GM21515 (cell line): ENCODE data around the gene USP34.
"Not testable (repeated sequence)": the region's sequence is repeated elsewhere in the genome, so short reads cannot be mapped to it uniquely, and the experiment has no call there.

Experiments used
- ATAC-seq: cut with Tn5 transposase; IDR thresholded peaks from one replicate; pipeline ENCODE4 v1.9.1; 2021; ENCODE audit not compliant: unreplicated experiment

Gene USP34

DNA sequence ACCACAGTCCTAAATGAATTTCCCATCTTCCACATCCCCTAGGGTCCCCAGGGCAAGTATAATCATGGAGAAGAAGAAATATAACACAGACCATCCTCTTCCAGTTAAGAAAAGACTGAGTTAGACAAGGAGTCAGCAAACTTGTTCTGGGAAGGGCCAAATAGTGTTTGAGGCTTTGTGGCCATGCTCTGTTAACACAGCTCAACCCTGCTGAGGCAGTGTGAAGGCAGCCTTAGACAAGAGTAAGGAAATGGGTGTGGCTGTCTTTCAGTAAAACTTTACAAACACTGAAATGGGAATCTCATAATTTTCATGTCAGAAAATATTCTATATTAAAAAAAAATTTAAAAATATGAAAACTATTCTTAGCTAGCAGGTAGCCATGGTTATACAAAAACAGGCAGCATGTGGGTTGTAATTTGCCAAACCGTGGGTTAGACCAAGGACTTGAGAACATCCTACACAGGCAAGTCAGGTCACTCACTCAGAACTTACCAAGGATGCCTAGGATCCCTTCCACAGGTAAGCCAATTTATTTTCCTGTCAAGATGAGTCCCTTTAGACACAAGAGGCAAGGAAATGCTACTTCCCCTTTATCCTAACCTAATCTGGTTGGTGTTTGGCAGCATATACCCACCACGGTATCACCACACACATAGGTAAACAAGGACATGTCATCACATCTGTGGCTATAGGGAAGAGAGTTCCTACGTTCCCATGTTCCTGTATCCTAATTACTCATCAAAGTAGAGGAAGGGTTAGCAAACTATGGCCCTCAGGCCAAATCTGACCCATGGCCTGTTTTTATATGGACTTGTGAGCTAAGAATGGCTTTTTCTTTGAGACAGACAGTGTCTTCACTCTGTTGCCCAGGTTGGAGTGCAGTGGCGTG, 277.0 kb downstream of the USP34 start:
- no peak for ATAC-seq

DNA sequence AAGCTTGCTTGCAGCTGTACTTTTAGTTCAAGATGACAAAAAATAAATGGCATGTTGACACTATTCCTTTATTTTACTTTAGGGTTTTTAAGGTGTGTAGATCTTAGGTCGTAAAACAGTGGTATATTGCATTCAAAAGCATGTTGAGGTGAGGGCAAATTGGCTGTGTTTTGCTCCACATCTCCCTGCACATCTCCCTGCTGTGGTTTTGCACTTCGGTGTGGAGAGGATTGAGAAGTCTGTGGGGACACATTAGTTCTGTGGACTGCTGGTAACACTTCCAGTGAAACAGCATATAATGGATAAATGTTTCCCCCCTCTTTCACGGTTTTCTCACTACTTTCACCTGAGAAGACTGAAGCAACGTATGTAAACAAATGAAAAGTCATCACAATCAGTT, 283.8 kb downstream of the USP34 start:
- ATAC-seq, result no peak

DNA sequence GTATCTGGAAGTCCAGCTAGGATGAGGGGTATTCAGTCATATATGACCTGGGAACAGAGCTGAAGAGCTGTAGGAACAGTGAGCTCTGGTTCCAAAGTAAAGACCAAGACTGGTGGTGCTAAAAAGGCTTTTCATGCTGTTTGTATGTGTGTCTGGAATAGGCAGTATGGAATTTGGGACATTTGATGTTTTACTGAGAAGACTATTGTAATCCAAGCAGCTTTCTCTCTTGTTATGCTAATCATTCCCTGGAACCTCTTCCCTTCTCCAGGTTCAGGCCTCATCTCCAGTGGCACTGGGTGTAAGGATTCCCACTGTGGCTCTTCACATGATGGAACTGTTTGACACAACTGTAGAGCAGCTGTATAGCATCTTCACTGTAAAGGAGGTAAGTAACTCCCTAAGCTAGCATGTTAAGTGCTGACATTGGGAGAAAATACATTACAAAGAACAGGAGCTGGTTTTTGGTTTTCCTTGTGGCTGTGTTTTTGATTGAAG, 285.6 kb downstream of the USP34 start:
- no peak for ATAC-seq

DNA sequence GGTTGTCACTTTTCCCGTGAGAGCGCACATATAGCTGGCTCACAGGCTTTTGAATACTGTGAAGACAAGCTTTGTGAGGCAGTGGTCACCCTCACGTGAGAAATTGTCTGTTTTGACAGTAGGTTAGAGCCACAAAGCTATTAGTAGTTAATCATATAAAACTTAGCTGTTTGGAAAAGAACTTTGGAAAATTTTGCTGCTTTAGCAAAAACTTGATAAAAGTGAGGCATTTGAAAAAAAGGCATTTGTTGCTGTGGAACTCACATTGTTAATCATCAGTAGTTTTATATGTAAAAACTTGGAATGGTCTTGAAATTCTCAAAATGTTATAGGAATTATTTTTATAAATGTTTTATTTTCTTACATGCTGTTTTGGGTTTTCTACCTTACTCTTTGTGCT, 286.6 kb downstream of the USP34 start:
- no peak for ATAC-seq

DNA sequence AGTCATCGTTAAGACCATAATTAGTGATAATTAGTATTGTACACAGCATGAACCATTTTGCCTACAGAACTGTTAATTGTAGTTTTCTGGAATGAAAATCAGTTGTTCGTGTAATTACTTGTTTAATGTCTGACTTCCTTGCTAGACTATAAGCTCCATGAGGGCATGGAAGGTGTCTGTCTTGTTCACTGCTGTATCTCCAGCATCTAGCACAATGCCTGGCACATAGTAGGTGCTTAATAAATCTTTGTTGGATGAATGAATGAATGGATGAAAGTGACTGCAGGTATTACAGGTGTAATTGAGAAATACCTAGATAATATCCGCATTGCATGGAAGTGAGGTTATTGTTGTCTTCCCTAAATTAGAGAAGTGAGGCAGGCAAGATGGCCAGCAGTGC, 287.1 kb downstream of the USP34 start:
- ATAC-seq, result no peak

DNA sequence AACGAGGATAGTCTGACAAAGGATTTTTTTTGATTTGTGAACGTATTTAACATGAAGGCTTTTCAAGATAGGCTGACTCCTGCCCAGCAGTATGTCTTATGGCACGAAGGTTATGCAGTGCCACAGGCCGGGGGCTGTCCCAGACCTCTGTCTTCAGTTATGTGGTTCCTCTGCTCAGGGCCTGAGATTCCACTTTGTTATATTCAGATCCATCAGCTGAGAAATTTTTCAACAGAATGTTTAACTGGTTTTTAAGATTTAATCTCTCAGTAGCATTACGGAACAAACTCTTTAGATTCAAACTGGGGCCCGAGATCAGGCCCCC, 288.9 kb downstream of the USP34 start:
- no peak for ATAC-seq

DNA sequence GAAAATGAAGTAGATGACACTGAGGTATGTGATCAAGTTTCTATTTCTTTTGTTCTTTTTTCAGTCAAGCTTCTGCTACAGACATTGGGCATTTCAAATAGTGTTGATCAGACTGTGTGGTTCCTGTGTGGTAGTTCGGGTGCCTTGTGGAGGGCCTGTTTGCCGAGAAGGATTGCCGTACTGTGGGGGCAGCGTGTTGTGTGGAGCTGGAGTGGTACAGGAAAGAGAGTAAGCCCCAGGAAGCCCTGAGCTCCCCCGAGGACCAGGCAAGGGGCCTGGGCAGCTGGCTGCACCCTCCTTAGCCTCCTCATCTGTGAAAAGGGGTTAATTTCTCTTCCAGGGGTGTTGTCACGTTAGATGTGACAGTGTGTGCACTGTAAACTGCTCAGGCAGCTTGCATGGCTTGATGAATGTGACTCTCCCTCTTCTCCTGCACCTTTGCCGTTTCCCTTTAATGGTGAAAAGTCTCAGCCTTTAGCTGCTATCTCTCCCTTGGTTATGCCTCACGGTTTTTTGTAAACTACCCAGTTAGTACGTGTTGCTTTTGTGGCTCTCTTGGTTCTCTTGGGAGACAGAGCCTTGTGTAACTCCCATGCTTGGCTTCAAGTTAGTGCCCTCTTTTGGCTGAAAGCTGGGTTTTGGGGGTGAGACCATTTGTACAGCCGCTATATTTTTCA, 289.4 kb downstream of the USP34 start:
- ATAC-seq, result no peak

DNA sequence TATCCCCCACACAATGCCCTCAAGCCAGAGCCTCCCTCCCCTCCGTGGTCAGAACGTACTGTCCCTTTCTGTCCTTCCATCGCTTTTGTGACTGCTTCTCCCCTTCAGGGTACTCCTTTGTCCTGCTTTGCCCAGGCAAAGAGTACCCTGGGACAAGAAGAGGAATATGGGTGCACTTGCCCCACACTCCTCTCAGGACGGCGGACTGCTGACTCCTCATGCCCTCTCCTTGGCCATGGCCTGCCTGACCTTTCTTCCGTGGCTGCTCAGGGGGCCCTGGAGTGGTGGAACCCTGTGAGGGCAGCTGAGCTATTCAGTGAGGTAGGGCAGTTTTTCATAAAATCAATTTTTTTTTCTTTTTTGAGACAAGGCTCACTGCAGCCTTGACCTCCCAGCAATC, 290.2 kb downstream of the USP34 start:
- ATAC-seq, result no peak

DNA sequence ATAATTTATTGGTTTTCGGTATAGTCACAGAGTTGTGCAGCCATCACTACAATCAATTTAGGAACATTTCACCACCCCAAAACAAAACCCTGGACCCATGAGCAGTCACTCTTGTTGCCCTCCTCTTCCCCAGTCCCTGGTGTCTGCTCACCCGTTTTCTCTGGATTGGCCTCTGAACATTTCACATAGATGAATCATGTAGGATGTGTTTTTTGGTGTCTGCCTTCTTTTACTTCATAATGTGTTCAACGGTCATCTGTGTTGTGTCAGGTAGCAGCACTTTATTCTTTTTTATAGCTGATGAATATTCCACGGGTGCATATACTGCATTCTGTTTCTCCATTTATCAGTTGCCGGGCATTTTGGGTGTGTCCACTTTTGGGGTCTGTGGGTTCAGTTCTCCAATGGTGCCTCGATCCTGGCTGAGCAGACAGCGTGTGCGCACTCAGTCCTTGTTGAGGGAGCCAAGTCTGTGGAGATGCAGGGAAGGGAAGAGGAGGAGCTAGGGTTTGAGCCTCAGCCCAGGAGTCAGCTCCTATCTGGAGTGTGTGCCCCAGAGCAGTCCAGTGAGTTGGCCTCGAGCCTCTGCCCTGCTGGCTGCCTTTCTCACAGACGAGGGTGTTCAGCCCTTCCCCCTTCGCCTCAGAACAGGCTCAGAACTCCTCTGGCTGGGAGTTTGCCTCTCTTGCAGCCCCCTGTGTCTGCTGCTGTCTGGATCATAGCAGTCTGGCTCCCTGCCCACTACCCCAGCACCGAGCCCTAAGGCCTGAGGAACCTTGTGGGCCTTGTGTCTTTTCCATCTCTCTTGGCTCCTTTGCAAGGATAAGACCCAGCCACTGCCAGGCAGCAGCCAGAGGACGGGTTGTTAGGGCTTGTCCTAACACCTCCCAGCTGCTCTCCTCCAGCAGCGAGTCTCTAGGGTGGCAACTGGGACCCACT, 290.9 kb downstream of the USP34 start:
- ATAC-seq, result no peak

DNA sequence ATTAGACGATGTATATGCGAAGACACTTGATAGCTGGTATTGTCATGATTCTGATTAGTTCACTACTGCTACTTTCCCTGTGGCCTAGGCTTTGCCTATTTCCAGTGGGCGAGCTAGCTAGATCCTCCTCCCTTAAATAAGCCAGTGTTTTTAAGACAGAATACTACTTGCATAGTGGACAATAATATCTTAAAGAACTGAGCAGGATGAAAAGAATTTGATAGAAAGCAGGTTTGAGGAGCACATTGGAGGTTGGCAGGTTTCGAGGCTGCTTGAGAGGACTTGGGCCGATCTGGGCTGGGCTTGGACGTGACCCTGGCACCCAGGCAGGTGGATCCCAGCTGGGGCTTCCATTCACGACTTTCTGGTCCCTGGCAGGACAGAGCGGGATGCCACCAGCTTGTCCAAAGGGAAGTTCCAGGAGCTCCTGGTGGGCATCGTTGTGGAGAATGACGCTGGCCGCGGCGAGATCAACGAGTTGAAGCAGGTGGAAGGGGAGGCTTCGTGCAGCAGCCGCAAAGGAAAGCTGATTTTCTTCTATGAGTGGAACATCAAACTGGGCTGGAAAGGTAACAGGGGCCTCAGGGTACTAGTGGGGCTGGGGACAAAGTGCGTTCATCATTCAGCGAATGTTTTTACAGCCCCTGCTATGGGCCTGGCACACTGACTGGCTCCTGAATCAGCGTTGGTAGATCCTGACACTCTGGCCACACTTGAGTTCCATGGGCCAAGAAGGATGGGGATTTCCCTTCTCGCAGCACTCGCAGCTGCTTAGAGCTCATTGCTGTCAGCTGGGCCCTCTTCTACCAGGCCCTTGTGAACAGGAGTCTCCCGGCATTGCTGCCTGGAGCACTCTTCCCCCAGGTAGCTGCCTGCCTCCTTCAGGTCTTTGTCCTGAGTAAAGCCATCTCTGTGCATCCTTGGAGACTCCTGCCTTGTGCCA, 292.0 kb downstream of the USP34 start:
- ATAC-seq, result no peak

DNA sequence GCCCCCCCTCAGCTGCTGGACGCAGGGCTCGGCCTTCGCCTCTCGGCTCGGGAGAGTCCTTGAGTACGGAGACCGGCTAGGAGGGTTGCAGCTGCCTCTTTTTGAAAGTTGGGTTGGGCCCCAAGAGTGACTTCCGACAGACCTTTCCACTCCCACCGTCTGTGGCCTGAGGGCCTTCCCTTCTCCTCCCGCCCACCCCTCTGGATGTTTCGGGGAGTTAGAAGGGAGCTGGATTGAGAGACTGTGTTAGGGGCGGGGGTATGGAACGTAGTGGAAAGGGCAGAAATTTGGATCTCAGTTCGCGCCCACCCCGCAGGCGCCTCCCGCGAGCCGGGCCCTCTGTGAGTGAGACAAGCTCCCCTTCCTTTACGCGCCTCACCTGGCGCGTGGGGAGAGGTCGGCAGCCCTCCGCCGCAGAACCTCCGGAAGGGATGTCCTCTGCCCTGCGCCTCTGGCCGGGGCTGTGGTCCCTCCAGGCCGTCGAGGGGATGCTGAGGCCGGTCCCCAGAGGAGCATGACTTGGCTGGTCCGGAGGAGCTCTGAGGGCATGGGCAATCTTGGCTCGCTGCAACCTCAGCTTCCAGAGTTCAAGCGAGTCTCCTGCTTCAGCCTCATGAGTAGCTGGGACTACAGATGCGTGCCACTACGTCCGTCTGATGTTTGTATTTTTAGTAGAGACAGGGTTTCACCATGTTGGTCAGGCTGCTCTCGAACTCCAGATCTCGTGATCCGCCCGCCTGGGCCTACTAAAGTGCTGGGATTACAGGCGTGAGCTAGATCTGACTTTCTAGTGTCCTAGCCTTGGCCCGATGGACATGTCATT, 292.9 kb downstream of the USP34 start:
- ATAC-seq, result peak; percentile 9

DNA sequence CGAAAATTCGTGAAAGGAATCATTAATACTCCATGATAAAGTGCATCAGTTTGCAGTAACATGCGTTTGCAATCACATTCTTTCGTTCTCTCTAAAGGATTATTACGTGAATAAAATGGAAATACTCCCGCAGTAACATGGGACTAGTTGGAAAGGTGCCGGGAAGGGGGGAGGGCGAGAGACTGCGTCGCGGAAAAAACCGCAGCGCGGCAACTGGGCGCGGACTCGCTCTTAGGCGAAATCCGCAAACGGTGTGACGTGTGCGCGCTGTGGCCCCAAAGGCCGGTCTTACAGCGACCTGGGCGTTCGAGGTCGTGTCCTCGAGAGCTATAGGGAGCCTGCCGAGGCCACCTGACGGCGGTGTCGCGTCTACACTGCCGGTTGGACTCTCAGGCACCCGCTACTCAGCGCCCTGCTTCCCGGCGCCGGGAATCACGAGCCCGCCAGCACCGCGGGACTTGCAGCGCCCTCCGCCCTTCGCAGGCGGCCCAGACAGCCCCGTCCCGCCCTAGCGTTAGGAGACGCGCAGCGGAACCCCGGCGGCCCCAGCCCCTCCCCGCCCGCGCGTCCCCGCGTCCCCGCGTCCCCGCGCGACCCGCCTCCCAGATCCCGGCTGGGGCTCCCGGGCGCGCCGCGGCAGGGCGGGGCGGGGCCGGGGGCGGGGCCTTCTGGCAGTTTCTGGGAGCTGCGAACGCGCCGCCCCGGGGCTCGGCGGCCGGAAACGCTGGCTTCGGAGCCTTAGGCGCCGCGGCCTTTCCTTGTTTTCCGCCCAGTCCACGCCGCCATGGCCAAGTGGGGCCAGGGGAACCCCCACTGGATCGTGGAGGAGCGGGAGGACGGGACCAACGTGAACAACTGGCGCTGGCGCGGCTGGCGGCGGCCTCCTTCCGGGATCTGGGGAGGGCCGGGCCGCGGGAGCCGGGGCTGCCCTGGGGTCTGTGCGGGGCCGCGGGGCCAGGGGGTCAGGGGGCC, 293.8 kb downstream of the USP34 start:
- peak; percentile 72 for ATAC-seq

DNA sequence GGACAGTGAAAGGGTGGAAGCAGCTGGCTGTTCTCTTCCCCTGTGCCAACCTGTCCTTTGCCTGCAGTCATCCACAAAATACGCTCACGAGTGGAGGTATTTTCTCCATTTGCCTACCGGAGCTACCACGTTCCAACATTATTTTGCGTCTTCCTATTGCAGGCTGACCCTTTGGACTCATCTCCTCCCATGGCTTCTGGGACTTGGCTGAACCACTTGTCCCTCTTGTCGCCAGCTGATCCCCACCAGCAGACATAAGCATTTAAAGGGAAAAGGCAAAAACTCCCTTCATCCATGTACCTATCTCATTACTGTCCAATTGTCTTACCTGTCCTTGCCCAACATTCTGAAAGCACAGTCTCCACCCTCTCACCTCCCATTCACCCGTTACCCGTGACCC, 295.9 kb downstream of the USP34 start:
- ATAC-seq, result no peak

DNA sequence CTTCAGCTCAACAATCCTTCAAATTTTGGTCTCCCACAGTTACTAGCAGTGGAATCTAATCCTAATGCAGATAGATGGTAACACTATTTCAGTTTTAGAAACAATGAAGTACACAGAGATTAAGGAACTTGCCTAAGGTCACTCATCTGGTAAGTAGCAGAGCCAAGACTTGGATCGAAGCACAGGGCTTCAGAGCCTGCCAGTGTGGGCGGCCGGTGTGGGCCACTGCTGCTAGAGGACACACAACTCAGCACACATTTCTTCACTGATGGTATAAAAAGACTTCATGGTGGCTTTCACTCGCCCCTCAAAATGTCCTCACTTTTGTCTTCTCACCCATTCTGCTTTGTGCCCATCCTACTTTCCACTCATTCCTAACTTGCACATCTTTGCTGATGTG, 297.8 kb downstream of the USP34 start:
- no peak for ATAC-seq

DNA sequence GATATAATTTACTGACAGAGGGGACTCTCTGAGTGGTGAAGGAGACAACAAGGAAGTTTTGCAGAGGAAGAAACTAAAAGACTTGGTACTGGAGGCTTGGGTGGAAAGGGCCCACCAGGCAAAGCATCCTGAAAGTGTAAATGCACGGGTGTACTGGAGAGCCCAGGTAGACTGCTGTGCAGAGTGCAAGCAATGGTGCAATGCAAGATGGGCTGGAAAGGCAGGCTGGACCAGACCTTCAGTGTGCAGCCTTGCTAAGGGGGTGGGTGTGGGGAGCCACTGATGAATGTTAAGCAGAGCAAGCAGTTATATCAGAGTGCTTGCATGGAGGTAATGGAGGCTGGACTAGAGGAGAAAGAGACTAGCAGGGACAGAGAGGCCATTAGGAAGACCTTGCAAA, 298.2 kb downstream of the USP34 start:
- ATAC-seq, result no peak

DNA sequence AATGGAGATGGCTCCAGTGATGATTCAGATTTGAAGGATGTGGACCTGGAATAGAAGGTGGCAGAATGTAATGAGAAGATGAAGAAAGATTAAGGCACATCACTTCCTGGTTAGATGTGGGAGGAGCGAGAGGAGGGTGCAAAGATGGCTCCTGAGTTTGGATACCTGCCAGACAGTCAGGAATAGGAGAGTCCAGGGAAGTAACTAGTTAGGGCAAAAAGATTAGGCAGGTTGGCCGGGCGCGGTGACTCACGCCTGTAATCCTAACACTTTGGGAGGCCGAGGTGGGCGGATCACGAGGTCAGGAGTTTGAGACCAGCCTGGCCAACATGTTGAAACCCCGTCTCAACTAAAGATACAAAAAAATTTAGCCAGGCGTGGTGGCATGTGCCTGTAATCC, 303.3 kb downstream of the USP34 start:
- ATAC-seq, result no peak

DNA sequence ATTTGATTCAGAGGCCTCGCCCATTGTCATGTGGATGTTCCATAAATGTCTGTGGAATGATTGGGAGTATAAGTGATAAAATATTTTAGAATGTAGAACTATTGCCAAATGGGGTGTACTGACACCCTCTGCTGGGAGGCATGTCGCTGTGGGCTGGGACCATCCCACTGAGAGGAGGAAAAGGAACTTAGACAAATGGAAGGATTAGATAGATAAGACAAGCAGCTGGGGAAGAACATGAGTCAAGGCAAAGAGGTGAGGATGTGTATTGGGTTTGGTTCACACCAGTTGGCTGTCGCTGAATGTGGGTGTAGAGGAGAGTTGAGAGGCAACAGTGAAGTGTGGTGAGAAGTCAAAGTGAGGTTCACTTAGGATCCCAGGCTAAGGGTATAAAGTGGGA, 304.9 kb downstream of the USP34 start:
- no peak for ATAC-seq

DNA sequence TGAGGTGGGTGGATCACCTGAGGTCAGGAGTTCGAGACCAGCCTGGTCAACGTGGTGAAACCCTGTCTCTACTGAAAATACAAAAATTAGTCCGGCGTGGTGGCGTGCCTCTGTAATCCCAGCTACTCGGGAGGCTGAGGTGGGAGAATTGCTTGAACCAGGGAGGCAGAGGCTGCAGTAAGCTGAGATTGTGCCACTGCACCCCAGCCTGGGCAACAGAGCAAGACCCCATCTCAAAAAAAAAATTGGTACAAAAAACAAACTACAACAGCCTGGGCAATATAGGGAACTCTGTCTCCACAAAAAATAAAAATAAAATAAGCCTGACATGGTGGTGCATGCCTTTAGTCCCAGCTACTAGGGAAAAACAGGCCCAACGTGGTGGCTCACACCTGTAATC, 305.8 kb downstream of the USP34 start:
- not testable (repeated sequence) for ATAC-seq
